ENCODE data around the gene DLG1.
A peak's percentile ranks its signal among the peaks of the same experiment; 100 is the strongest.

Gene DLG1

GRCh38 chr3:197317250-197317963 is 19.0 kb upstream of the DLG1 start:
- DNase-seq (ENCODE audit: low read depth in 2 of 2) = no peak

GRCh38 chr3:197312431-197312830 is 14.0 kb upstream of the DLG1 start:
- no peak for DNase-seq (ENCODE audit: low read depth in 2 of 2)

- no peak for DNase-seq (ENCODE audit: low read depth in 2 of 2)
These were observed 13.2 kb upstream of the DLG1 start for GRCh38 chr3:197311591-197311990.

DNA sequence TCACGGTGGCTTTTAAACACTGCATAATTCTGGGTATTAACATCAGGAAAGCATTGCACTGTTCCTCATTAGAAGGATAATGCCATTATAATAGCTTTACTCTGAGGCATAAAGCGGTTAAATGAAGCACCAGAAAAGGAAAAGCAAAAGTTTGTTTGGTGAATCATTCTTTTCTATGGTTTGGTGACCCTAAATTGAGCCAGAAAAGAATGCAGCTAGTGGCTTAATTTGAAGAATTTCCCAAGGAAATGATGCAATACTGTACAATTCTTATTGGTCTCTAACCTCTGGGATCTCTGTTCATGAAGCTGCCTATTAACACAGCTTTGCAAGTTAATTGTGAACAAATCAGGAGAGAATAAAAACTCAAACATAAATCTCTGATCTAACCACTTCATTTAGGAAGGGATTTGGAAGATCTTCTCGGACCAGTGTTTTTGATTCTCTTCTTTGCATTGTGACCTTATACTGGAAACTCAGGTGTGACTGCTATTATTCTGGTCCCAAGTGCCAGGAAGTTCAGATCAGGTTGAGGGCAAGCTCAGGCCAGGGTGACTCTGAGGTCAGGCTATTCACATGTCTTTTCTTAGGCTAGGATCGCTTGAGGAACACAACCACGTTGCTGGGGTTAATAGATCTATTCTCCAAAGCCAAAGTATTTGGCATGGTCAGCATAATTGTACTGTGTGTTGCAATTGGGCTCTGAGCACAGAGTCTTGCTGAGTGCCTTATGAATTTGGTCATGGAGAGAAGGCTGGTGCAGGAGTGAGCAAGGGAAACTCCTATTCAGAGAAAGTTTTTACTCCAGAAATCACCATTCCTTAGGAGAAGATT is 11.3 kb upstream of the DLG1 start:
- no peak for DNase-seq (ENCODE audit: low read depth in 2 of 2)

GRCh38 chr3:197308591-197308990 is 10.2 kb upstream of the DLG1 start:
- no peak for DNase-seq (ENCODE audit: low read depth in 2 of 2)

DNA sequence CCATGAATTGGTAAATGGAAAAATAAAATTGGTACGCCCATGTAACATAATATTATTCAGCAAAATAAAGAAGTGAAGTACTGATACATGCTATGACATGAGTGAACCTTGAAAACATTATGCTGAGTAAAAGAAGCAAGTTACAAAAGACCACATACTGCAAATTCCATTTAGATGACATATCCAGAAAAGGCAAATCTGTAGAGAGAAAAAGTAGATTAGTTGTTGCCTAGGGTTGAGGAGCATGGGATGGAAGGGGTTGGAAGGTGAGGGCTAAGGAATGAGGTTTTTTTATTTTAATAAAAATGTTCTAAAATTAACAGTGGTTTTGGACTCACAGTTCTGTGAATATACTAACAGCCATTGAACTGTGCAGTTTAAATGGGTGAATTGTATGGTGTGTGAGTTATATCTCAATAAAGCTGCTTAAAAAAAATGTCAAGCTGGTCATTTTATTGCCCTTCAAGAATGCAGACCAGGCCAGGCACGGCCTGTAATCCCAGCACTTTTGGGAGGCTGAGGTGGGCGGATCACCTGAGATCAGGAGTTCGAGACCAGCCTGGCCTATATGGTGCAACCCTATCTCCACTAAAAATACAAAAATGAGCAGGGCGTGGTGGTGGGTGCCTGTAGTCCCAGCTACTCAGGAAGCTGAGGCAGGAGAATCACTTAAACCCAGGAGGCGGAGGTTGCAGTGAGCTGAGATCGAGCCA is 8.1 kb upstream of the DLG1 start:
- DNase-seq (ENCODE audit: low read depth in 2 of 2) = no peak

DNA sequence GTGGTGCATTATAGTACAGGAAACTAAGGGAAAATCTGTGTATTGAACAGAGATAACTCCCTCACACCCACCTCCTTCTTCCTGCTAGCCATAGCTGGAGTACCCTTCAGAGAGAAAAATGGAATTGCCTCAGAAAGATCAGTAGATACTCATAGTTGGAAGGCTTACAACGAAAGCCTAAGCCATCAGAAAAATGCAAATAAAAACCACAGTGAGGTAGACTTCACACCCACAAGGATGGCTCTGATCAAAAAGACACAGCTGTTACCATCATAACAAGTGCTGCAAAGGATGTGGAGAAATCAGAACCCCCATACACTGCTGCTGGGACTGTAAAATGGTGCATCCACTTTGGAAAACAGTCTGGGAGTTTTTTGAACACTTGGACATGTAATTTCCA is 7.4 kb upstream of the DLG1 start:
- DNase-seq (ENCODE audit: low read depth in 2 of 2) = no peak

GRCh38 chr3:197303452-197303851 is 5.0 kb upstream of the DLG1 start:
- DNase-seq (ENCODE audit: low read depth in 2 of 2) = no peak

- no peak for DNase-seq (ENCODE audit: low read depth in 2 of 2)
These were observed 4.4 kb upstream of the DLG1 start for GRCh38 chr3:197302696-197303341.

DNA sequence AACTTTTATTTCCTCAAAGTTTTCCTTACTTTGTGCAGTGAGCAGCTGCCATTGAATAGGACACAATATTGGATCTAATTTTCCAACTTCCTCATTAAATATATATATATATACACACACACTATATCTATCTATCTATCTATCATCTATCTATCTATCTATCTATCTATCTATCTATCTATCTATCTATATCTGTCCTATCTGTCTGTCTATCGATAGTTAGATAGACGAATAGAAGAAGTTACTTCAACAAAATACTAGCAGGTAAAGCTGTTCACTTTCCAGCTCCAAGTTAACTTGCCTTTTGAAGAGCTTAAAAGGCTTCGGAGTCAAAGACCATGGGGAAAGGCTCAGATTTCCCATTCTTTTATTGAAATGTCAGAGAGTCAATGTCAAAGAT is 3.6 kb upstream of the DLG1 start:
- no peak for DNase-seq (ENCODE audit: low read depth in 2 of 2)

DNA sequence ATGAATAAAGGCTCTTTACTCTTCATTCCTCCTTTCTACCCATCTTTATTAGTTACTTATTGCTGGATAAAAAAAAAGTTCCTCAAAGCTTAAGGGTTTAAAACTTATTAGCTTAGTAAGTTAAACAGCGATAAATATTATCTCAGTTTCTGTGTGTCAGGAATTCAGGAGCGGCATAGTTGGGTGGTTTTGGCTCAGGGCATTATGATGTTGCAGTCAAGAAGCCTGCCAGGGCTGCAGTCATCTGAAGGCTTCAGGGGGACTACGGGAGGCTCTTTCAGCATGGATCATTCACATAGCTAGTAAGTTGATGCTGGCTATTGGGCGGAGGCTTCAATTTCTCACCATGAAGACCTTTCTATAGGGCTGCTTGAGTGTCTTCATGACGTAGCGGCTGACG is 1.9 kb upstream of the DLG1 start:
- DNase-seq (ENCODE audit: low read depth in 2 of 2) = no peak

GRCh38 chr3:197298945-197299854 is 788 bp upstream of the DLG1 start:
- peak in 1 of 2 donors; percentile 22 for DNase-seq (ENCODE audit: low read depth in 2 of 2)

DNA sequence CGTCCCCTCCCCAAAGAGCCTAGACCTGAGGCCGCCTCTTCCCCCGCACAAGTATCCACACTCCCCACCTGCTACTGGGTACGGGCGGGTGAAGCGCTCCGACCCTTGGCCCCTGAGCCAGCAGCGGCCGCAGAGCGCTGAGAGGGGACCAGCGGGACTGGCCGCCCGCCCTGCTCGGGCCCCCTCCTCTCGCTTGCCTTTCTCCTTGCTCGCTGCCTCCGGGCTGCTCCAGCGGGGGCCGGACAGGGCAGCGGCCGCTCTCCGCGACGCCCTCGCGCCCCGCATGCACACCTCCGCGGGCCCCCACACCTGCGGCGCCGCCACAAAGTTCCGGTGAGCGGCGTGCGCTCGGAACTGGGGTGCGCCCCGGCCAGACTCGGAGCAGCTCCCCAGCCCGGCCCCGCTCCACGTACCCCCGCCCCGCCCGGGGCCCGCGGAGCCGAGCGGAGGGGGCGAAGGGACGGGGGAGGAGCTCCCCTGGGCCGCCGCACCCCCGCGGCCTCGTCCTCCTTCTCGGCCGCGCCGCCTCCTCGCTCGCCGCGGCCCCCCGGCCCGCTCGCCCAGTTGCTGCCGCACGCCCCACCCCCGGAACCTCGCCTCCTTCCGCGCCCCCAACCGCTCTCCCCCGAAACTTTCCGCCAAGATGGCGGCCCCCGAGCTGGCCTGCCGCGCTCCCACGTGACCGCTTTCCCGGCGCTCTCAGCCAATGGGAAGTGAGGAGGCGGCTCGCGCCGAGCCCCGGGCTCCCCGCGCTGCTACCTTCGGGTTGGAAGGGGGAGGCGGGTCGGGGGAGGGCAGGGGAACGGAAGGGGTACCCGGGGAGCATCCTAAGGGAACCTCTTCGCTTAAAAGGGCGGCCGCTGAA is 704 bp downstream of the DLG1 start:
- DNase-seq (ENCODE audit: low read depth in 2 of 2) = peak; percentile 86 to 88

GRCh38 chr3:197297002-197297401 is 1.4 kb downstream of the DLG1 start:
- DNase-seq (ENCODE audit: low read depth in 2 of 2) = no peak

- no peak for DNase-seq (ENCODE audit: low read depth in 2 of 2)
These were observed 1.9 kb downstream of the DLG1 start for GRCh38 chr3:197296545-197296944.

GRCh38 chr3:197295871-197296270 is 2.5 kb downstream of the DLG1 start:
- DNase-seq (ENCODE audit: low read depth in 2 of 2) = no peak

- DNase-seq (ENCODE audit: low read depth in 2 of 2) = no peak
These were observed 4.7 kb downstream of the DLG1 start for GRCh38 chr3:197293605-197294237.

DNA sequence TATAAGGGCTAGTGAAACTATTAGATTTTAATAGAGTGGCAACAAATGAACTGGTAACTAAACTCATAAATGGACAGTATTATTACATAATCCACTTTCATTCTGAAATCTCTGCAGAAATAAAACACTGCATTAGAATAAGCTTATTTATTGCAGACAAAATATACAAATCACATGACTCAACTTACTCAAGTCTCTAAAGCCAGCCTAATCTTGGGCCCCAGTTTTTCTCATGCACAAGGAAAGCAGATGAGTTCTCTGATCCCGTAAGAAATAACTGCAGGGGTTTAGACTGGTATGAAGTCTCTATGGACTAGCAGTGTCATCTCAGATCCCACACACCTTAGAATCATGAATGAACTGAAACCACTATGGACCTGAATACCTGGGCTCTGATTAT is 5.8 kb downstream of the DLG1 start:
- no peak for DNase-seq (ENCODE audit: low read depth in 2 of 2)

GRCh38 chr3:197292083-197292646 is 6.2 kb downstream of the DLG1 start:
- DNase-seq (ENCODE audit: low read depth in 2 of 2) = no peak

Data from stimulated activated CD4-positive, alpha-beta T cell treated with anti-CD3 and anti-CD28 coated beads, Interleukin-4, amount 100 ng/mL, for 48 hours (primary cell).